Measurements from ENCODE around the gene WNK1.

Gene WNK1

GRCh38 chr12:958588-959123 is 206.3 kb downstream of the WNK1 start:
- H3K9ac ChIP-seq (ENCODE audit: low read length in 2 of 2) = no peak overlapping the region
- H3K4me1 ChIP-seq (ENCODE audit: control insufficient read depth, insufficient read depth, low read length) = peaks cover 3% of the 10 kb centered on the region
- no peaks in the 10 kb centered on the region for H3K9me3 ChIP-seq (ENCODE audit: control insufficient read depth in 2 of 2, low read length in 2 of 2)
- no peak overlapping the region for H3K27ac ChIP-seq (ENCODE audit: low read length)
- no peaks in the 10 kb centered on the region for H3K27me3 ChIP-seq (ENCODE audit: control insufficient read depth in 1 of 2, insufficient read depth in 2 of 2, low read length in 2 of 2)
- H3K36me3 ChIP-seq (ENCODE audit: control insufficient read depth in 2 of 2, insufficient read depth in 2 of 2, low read length in 2 of 2) = no peaks in the 10 kb centered on the region
- H3K4me3 ChIP-seq (ENCODE audit: low read length in 2 of 2) = no peak overlapping the region

Data from stomach smooth muscle (tissue), 2 donors.